Retinal pigment epithelial cell (primary cell): ENCODE data around the gene TATDN3.

Experiments used
- DNase-seq: peaks from one replicate; pipeline ENCODE4 v3.0.0-alpha.2; 2010; ENCODE audit warnings: low read depth
- H3K4me3 ChIP-seq: 2 replicates; pipeline ENCODE4 v1.5.1; 2011; ENCODE audit warnings: mild to moderate bottlenecking, low read length, control low read depth, moderate library complexity
- CTCF ChIP-seq: conservative IDR thresholded peaks from 2 replicates; pipeline ENCODE4 v1.5.1; 2011; ENCODE audit warnings: low read depth, low read length, control low read depth, inconsistent platforms

Gene TATDN3

GRCh38 chr1:212816567-212817278, 25.0 kb downstream of the TATDN3 start:
- TF ChIP-seq CTCF = no peak
- no peak overlapping the region for H3K4me3 ChIP-seq
- DNase-seq = no peak

- TF ChIP-seq CTCF = no peak
- no peak overlapping the region for H3K4me3 ChIP-seq
- DNase-seq = no peak
These were observed 28.0 kb downstream of the TATDN3 start for GRCh38 chr1:212819726-212820125.

GRCh38 chr1:212820969-212821368, 29.3 kb downstream of the TATDN3 start:
- DNase-seq = no peak
- TF ChIP-seq CTCF = no peak
- no peak overlapping the region for H3K4me3 ChIP-seq

- H3K4me3 ChIP-seq = no peak overlapping the region
- DNase-seq = no peak
- no peak for TF ChIP-seq CTCF
These were observed 31.3 kb downstream of the TATDN3 start for GRCh38 chr1:212822956-212823355.

- H3K4me3 ChIP-seq = no peak overlapping the region
- TF ChIP-seq CTCF = no peak
- no peak for DNase-seq
These were observed 32.5 kb downstream of the TATDN3 start for GRCh38 chr1:212824201-212824600.

GRCh38 chr1:212825798-212826452, 34.2 kb downstream of the TATDN3 start:
- DNase-seq = no peak
- TF ChIP-seq CTCF = no peak
- H3K4me3 ChIP-seq = no peak overlapping the region
